Natural killer cell (primary cell): ENCODE data around the gene LRFN3. TPM values are rescaled to one million over a fixed set of nuclear protein-coding genes. Genes with fewer than 3 reads are reported as not detected.
"Not testable (repeated sequence)": the region's sequence is repeated elsewhere in the genome, so short reads cannot be mapped to it uniquely, and the experiment has no call there.

Experiments used
- ATAC-seq, 3 donors: fragments of 150-1000 bp in 2 of 3; fragments of 200-7000 bp in 1 of 3; cut with Tn5 transposase; 1 replicate in 1 of 3; 2 replicates in 2 of 3; pipeline ENCODE4 v1.10.0; 2021; ENCODE audit warnings: mild to moderate bottlenecking in 2 of 3, moderate library complexity in 2 of 3
- DNase-seq, 2 donors: peaks; one replicate each; pipeline versions ENCODE4 v3.0.0 to v3.0.0-alpha.2; 2013 to 2021; ENCODE audit warnings: mixed read lengths in 1 of 2
- H3K27ac ChIP-seq: one replicate; pipeline ENCODE4 v1.5.1; 2013; ENCODE audit warnings: mild to moderate bottlenecking, low read length
- H3K27me3 ChIP-seq: one replicate; pipeline ENCODE4 v1.6.1; 2013; ENCODE audit warnings: low read length; ENCODE audit not compliant: control insufficient read depth, insufficient read depth
- H3K36me3 ChIP-seq: one replicate; pipeline ENCODE4 v1.6.1; 2013; ENCODE audit warnings: low read length; ENCODE audit not compliant: control insufficient read depth, insufficient read depth
- H3K4me1 ChIP-seq: one replicate; pipeline ENCODE4 v1.6.1; 2013; ENCODE audit warnings: low read length; ENCODE audit not compliant: control insufficient read depth, insufficient read depth
- H3K4me3 ChIP-seq: one replicate; pipeline ENCODE4 v1.5.1; 2013; ENCODE audit warnings: low read length
- H3K9me3 ChIP-seq: one replicate; pipeline ENCODE4 v1.6.1; 2013; ENCODE audit warnings: low read length; ENCODE audit not compliant: control insufficient read depth, insufficient read depth
- H3K27ac Mint-ChIP-seq, 2 donors: one replicate each; pipeline ENCODE4 v1.8.0; 2022; ENCODE audit warnings: mild to moderate bottlenecking in 2 of 2, mixed read lengths in 2 of 2, moderate library complexity in 1 of 2
- H3K27me3 Mint-ChIP-seq, 2 donors: one replicate each; pipeline ENCODE4 v1.8.0; 2022; ENCODE audit warnings: low read depth in 2 of 2, mixed read lengths in 2 of 2
- H3K36me3 Mint-ChIP-seq: one replicate; pipeline ENCODE4 v1.8.0; 2022; ENCODE audit warnings: mixed read lengths
- H3K4me1 Mint-ChIP-seq, 2 donors: one replicate each; pipeline ENCODE4 v1.8.0; 2022; ENCODE audit warnings: mixed read lengths in 2 of 2
- H3K4me3 Mint-ChIP-seq: one replicate; pipeline ENCODE4 v1.8.0; 2022; ENCODE audit warnings: mild to moderate bottlenecking, moderate library complexity, mixed read lengths
- H3K9me3 Mint-ChIP-seq, 2 donors: one replicate each; pipeline ENCODE4 v1.8.0; 2022; ENCODE audit warnings: mixed read lengths in 2 of 2
- WGBS: methylation state at CpG from one replicate; pipeline ENCODE4 v1.1.7; 2013; ENCODE audit warnings: missing lambda C conversion rate; ENCODE audit not compliant: insufficient coverage; 5-methylcytosine and 5-hydroxymethylcytosine counted together
- intact Hi-C: fragments of 100-400 bp; cut with micrococcal nuclease; formaldehyde crosslinking; loops from one replicate; pipeline ENCODE4 v1.14.2; 2022
- total RNA-seq, 4 donors: library from RNA; stranded (reverse); fragments of 120-200 nt in 1 of 4; gene quantifications; one replicate each; pipeline versions ENCODE4 v1.2.3 to v1.2.4, GENCODE V29; 2013 to 2022
- TF ChIP-seq, protein P1 (sequence below): fragments of 200-600 bp; IDR thresholded peaks from one replicate; pipeline ENCODE4 v1.8.0; 2022; ENCODE audit warnings: antibody characterized with exemption

LRFN3 gene
- total RNA-seq, 3 donors from 2014 or later (not counting 1 experiment from before 2014, with no cell fraction given), result 2.6 to 9.3 (median 3.2) TPM

DNA sequence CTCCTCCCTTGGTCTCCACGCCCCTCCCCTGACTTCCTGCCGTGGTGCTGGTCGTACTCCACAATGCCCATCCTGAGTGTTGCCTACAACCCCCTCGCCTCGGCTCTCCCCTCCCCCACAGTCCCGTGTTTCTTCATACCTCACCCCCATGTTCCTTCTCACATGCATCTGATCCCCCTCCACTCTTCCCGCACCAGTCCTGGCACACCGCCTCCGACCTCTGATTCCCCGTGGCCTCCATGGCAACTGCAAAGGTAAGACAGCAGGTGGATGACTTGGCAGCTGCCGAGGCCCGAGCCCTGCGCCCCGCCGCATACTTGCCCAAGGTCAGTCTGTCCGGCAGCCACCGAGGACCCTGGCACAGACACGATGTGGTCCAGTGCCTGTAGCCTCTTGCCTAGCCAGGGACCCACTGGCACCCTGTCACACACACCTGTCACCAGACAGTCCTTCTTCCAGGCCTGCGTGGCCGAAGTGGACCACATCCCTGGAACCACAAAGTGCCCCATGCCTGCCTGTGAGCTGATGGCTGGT is 42.7 kb downstream of the LRFN3 start:
- Histone ChIP-seq H3K4me3 (no peak overlapping the region), H3K36me3 (no peaks in the 10 kb centered on the region), H3K27ac (no peak overlapping the region), H3K4me1 (no peaks in the 10 kb centered on the region), H3K9me3 (no peaks in the 10 kb centered on the region), H3K27me3 (no peaks in the 10 kb centered on the region)
- no peak overlapping the region for H3K4me3 Mint-ChIP-seq
- DNase-seq (no peak), ATAC-seq (no peak)
- H3K36me3 Mint-ChIP-seq, result no peaks in the 10 kb centered on the region
- TF ChIP-seq, protein P1, sequence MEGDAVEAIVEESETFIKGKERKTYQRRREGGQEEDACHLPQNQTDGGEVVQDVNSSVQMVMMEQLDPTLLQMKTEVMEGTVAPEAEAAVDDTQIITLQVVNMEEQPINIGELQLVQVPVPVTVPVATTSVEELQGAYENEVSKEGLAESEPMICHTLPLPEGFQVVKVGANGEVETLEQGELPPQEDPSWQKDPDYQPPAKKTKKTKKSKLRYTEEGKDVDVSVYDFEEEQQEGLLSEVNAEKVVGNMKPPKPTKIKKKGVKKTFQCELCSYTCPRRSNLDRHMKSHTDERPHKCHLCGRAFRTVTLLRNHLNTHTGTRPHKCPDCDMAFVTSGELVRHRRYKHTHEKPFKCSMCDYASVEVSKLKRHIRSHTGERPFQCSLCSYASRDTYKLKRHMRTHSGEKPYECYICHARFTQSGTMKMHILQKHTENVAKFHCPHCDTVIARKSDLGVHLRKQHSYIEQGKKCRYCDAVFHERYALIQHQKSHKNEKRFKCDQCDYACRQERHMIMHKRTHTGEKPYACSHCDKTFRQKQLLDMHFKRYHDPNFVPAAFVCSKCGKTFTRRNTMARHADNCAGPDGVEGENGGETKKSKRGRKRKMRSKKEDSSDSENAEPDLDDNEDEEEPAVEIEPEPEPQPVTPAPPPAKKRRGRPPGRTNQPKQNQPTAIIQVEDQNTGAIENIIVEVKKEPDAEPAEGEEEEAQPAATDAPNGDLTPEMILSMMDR, result no peak
- H3K4me1 Mint-ChIP-seq, result no peaks in the 10 kb centered on the region
- H3K27ac Mint-ChIP-seq, result no peak overlapping the region
- WGBS, result 61% methylated on average over 20 of the region's 20 CpGs
- peaks cover 12 to 32% of the 10 kb centered on the region in 2 donors for H3K27me3 Mint-ChIP-seq
- intact Hi-C loops, result no loop called here
- no peaks in the 10 kb centered on the region for H3K9me3 Mint-ChIP-seq

DNA sequence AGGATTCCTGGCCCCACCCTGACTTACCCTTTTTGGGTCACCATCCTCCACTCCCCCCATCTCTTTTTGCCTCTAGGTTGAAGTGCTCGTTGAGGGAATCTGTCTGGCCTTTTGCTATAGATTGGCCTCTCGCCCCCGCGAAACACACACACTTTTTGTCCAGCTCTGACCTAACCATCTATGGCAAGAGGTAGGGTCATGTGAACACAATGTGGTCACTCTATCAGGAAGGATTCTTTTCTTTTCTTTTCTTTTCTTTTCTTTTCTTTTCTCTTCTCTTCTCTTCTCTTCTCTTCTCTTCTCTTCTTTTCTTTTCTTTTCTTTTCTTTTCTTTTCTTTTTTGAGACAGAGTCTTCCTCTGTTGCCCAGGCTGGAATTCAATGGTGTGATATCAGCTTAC is 44.8 kb downstream of the LRFN3 start:
- H3K36me3 ChIP-seq, H3K9me3 Mint-ChIP-seq, H3K4me1 Mint-ChIP-seq, H3K27ac ChIP-seq, H3K4me3 Mint-ChIP-seq, H3K27ac Mint-ChIP-seq, H3K36me3 Mint-ChIP-seq, intact Hi-C loops, ATAC-seq, H3K9me3 ChIP-seq, H3K27me3 ChIP-seq, H3K4me1 ChIP-seq, DNase-seq, H3K4me3 ChIP-seq: not testable (repeated sequence)
- H3K27me3 Mint-ChIP-seq, result peaks cover 28 to 46% of the 10 kb centered on the region in 2 donors
- WGBS, result 83% methylated on average over 2 of the region's 4 CpGs

DNA sequence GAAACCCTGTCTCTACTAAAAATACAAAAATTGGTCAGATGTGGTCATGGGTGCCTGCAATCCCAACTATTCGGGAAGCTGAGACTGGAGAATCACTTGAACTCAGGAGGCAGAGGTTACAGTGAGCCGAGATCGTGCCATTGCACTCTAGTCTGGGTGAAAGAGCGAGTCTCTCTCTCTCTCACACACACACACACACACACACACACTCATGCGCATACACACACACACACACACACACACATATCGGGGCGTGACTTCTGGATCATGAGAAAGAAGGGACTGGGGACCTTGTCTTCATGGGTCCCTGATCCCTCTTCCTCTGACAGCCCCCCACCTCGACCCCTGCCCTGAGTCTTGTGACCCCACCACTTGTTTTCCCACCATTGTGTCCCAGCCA is 47.0 kb downstream of the LRFN3 start:
- H3K36me3 ChIP-seq, result no peaks in the 10 kb centered on the region
- no peak overlapping the region for H3K4me3 ChIP-seq
- Mint-ChIP-seq H3K9me3 (no peaks in the 10 kb centered on the region), H3K36me3 (no peaks in the 10 kb centered on the region), H3K27ac (no peak overlapping the region), H3K4me1 (peaks cover 0 to 8% of the 10 kb centered on the region in 2 donors), H3K4me3 (no peak overlapping the region), H3K27me3 (peaks cover 36 to 52% of the 10 kb centered on the region in 2 donors)
- no peaks in the 10 kb centered on the region for H3K9me3 ChIP-seq
- ATAC-seq (no peak), DNase-seq (no peak)
- intact Hi-C loops, result no loop called here
- H3K27me3 ChIP-seq, result peaks cover 15% of the 10 kb centered on the region
- 84% methylated on average over 8 of the region's 8 CpGs for WGBS
- TF ChIP-seq, protein P1, result no peak
- peaks cover 9% of the 10 kb centered on the region for H3K4me1 ChIP-seq
- H3K27ac ChIP-seq, result no peak overlapping the region

DNA sequence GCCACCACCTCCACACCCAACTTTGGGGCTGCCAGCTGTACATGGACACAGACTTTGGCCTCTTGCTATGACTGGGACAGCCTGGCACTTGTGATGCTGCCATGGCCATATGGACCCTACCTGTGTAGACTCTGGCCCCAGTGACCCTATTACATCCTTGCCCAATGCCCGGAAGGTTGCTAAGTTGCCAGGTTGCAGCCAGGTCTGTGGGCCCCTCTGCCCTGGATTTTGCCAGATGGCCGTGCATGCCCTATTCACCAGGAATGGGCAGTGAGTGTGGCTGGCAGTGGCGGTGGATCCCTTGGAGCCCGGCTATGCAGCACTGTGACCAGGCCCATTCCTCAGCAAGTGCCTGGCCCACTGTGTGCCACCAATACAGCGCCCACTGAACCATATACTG is 49.9 kb downstream of the LRFN3 start:
- TF ChIP-seq, protein P1, result no peak
- Histone ChIP-seq H3K9me3 (no peaks in the 10 kb centered on the region), H3K27me3 (peaks cover 15% of the 10 kb centered on the region), H3K4me3 (no peak overlapping the region), H3K27ac (no peak overlapping the region), H3K4me1 (peaks cover 9% of the 10 kb centered on the region), H3K36me3 (no peaks in the 10 kb centered on the region)
- 96% methylated on average over 5 of the region's 5 CpGs for WGBS
- Mint-ChIP-seq H3K9me3 (no peaks in the 10 kb centered on the region), H3K36me3 (no peaks in the 10 kb centered on the region), H3K4me1 (peaks cover 0 to 8% of the 10 kb centered on the region in 2 donors), H3K27me3 (peaks cover 34 to 51% of the 10 kb centered on the region in 2 donors), H3K27ac (no peak overlapping the region), H3K4me3 (no peak overlapping the region)
- no peak for DNase-seq
- intact Hi-C loops, result no loop called here
- no peak for ATAC-seq
